Cardiac muscle cell (in vitro differentiated cells and primary cell): ENCODE data around the gene TMEM167B. TPM values are rescaled to one million over a fixed set of nuclear protein-coding genes. Genes with fewer than 3 reads are reported as not detected.

ENCODE experiments used
- DNase-seq, 2 donors: peaks; one replicate each; pipeline versions ENCODE4 v3.0.0 to v3.0.0-alpha.2; 2010 to 2017; ENCODE audit warnings: low read depth in 1 of 2, low spot score in 1 of 2
- H3K27ac ChIP-seq: fragments of 200-600 bp; sonication (generic); 2 replicates; pipeline ENCODE4 v1.5.1; 2016
- H3K27me3 ChIP-seq: fragments of 200-600 bp; sonication (generic); 2 replicates; pipeline ENCODE4 v1.6.0; 2016; ENCODE audit warnings: control low read depth
- H3K36me3 ChIP-seq: fragments of 200-600 bp; sonication (generic); 2 replicates; pipeline ENCODE4 v1.5.1; 2016; ENCODE audit warnings: control low read depth
- H3K4me1 ChIP-seq: fragments of 200-600 bp; sonication (generic); 2 replicates; pipeline ENCODE4 v1.8.1; 2017; ENCODE audit warnings: low read depth, mild to moderate bottlenecking, mixed run types
- H3K4me3 ChIP-seq: fragments of 200-600 bp; sonication (generic); 2 replicates; pipeline ENCODE4 v1.5.1; 2016; ENCODE audit warnings: mild to moderate bottlenecking
- H3K9me3 ChIP-seq: fragments of 200-600 bp; sonication (generic); 2 replicates; pipeline ENCODE4 v1.5.1; 2017; ENCODE audit warnings: low read depth, mild to moderate bottlenecking, control low read depth
- CTCF ChIP-seq: IDR thresholded peaks from 2 replicates; pipeline ENCODE4 v1.5.1; 2012; ENCODE audit warnings: low read depth, mild to moderate bottlenecking, low read length
- polyA plus RNA-seq: library from polyadenylated mRNA; unstranded; fragments of >200 nt; fragmentation: Nextera tagmentation; extraction: Ambion mirVana; gene quantifications from 2 replicates; pipeline ENCODE4 v1.2.1, GENCODE V29; 2016
- total RNA-seq: library from RNA; depleted of rRNA; stranded (reverse); fragments of >200 nt; gene quantifications from 2 replicates; pipeline ENCODE4 v1.2.3, GENCODE V29; 2016

The TMEM167B gene
- 16.5 and 19.3 TPM in 2 replicates for total RNA-seq
- 16.4 and 18.7 TPM in 2 replicates for polyA plus RNA-seq

- peak; percentile 95 to 97 for DNase-seq
- peaks cover 7% of the 10 kb centered on the region for H3K4me1 ChIP-seq
- peaks cover 12% of the 10 kb centered on the region for H3K36me3 ChIP-seq
- TF ChIP-seq CTCF, result no peak
- H3K27ac ChIP-seq, result peak within 1 kb of the TSS; percentile 88
- peak within 1 kb of the TSS; percentile 71 for H3K4me3 ChIP-seq
- H3K9me3 ChIP-seq, result no peaks in the 10 kb centered on the region
- no peaks in the 10 kb centered on the region for H3K27me3 ChIP-seq
Measured at GRCh38 chr1:109090196-109091077, at the start of gene TMEM167B. TSS of gene TMEM167B (plus strand) at chr1:109090764. CDS start at chr1:109090873, 109 bp downstream.

- Histone ChIP-seq H3K4me3 (peak overlapping the region; percentile 92), H3K9me3 (no peaks in the 10 kb centered on the region), H3K27ac (peak overlapping the region; percentile 70), H3K36me3 (no peaks in the 10 kb centered on the region), H3K4me1 (peaks cover 4% of the 10 kb centered on the region), H3K27me3 (no peaks in the 10 kb centered on the region)
- no peak for TF ChIP-seq CTCF
- peak; percentile 15 to 49 for DNase-seq
Measured at GRCh38 chr1:109040989-109041620, 49.5 kb upstream of the TMEM167B start.

- peaks cover 4% of the 10 kb centered on the region for H3K4me1 ChIP-seq
- H3K9me3 ChIP-seq, result no peaks in the 10 kb centered on the region
- DNase-seq, result peak; percentile 96
- TF ChIP-seq CTCF, result no peak
- H3K27ac ChIP-seq, result peak within 1 kb of the TSS; percentile 70
- H3K4me3 ChIP-seq, result peak within 1 kb of the TSS; percentile 92
- H3K36me3 ChIP-seq, result no peaks in the 10 kb centered on the region
- no peaks in the 10 kb centered on the region for H3K27me3 ChIP-seq
Measured at GRCh38 chr1:109041621-109042468, 48.7 kb upstream of the TMEM167B start, which contains the start of gene WDR47. TSS of gene WDR47 (minus strand) at chr1:109042102. CDS start at chr1:109023512, 18,590 bp downstream.

- no peak for DNase-seq
- Histone ChIP-seq H3K4me1 (no peaks in the 10 kb centered on the region), H3K27ac (no peak overlapping the region), H3K4me3 (no peak overlapping the region), H3K27me3 (no peaks in the 10 kb centered on the region), H3K36me3 (no peaks in the 10 kb centered on the region), H3K9me3 (no peaks in the 10 kb centered on the region)
- TF ChIP-seq CTCF, result no peak
Measured at GRCh38 chr1:109045595-109045994, 45.0 kb upstream of the TMEM167B start.

GRCh38 chr1:109046671-109047070, 43.9 kb upstream of the TMEM167B start:
- H3K27ac ChIP-seq, result no peak overlapping the region
- H3K27me3 ChIP-seq, result no peaks in the 10 kb centered on the region
- H3K4me1 ChIP-seq, result no peaks in the 10 kb centered on the region
- TF ChIP-seq CTCF, result no peak
- no peak overlapping the region for H3K4me3 ChIP-seq
- no peaks in the 10 kb centered on the region for H3K9me3 ChIP-seq
- DNase-seq, result no peak
- no peaks in the 10 kb centered on the region for H3K36me3 ChIP-seq
